CD4-positive, alpha-beta T cell treated with Interleukin-17A for 4 hours (primary cell): ENCODE measurements around the gene GLRB.
"Not testable (repeated sequence)": the region's sequence is repeated elsewhere in the genome, so short reads cannot be mapped to it uniquely, and the experiment has no call there.

Source experiments
- DNase-seq: peaks from one replicate; pipeline ENCODE4 v3.0.0-alpha.2; 2020; ENCODE audit warnings: mixed read lengths

The GLRB gene

DNA sequence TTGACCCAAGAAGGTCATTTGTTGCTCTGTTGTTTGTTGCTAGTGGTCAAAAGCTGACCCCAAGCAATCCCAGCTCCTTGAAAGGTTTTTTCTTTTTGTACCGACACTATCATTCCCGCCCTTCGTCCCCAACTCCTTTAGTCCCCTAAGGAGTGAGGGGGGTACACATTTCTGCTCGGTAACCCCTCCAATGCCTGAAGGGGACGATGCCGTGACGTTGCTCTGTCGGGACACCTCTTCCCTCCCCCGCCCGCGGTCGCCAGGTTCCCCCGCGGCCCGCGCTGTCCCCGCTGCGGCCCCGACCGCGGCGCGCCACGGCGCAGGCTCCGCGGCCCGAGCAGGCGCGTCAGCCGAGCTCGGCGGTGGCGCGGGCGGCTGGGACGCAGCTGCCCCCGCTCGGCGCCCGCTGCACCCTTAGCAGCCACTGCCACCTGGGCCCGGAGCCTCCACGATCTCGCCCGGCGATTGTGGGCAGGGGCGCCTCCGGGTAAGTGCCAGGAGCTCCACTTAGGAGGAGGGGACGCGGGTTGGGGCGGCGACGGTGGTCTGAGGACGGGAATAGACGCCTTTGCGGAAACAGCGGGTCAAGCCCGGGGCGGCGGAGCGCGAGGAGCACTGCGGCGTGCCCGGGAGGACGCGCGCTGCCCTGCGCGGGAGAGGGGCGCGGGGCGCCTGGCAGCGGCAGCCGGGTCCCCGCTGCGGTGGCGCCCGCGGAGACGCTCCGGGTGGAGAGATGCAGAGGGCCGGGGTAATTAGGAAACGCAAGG is at the start of gene GLRB:
TSS of gene GLRB (plus strand) at position 340 of the 767 bp plus-strand sequence. CDS start 1,875 bp downstream, outside the sequence.
- DNase-seq: no peak

DNA sequence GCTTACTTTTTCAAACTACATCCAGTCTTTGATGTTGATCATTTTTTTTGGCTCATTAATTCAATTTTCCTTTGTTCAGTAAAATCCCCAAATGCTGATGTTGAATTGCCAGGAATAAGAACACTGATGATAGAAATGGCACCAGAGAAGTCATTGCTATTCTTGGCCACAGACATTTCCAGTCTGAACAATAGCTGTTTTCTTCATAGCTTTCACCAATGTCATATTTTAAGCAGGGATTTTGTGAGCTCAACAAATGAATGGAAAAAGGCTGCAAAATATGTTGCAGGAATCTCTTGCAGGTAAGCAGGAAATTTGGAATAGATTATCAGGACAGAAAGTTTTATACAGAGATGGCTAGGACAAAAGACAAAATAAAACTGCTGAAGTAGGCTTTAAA is 40.5 kb upstream of the GLRB start:
- DNase-seq: no peak

DNA sequence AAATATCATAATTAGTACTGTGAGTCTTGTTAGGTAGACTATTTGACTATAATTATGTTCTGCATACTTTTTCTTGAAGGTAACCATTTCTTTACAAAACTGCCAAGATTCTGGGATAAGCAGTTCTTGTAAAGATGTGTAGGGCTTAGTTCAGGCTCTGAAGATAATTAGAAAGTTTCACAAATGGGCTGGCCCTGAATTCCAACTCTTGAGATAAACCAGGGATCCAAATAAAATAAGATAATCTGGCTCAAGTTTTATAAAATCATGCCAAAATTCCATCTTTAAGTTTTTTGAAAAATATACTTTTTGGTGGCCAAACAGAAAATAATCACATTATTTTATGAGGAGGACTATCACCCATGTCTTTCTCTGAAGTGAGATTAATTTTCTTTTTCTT is 35.5 kb upstream of the GLRB start:
- DNase-seq: no peak

DNA sequence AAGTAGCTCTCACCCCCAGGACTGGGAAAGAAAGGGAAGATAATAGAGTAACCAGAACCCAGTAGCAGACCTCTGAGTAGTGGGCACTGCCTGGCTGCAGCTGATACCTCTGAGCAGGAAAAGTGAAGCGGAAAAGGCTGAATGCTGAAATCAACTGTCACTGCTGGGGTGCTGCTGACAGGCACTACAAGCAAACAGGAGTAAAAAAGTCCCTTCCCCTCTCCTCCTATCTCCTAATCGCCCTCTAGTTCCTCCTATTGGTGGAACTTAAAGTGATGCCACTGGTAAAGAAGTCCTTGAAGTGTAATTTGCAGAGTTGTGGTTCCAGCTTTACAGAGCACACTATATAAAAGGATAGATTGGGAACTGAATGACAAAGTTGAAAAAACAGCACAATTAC is 32.8 kb upstream of the GLRB start:
- no peak for DNase-seq

DNA sequence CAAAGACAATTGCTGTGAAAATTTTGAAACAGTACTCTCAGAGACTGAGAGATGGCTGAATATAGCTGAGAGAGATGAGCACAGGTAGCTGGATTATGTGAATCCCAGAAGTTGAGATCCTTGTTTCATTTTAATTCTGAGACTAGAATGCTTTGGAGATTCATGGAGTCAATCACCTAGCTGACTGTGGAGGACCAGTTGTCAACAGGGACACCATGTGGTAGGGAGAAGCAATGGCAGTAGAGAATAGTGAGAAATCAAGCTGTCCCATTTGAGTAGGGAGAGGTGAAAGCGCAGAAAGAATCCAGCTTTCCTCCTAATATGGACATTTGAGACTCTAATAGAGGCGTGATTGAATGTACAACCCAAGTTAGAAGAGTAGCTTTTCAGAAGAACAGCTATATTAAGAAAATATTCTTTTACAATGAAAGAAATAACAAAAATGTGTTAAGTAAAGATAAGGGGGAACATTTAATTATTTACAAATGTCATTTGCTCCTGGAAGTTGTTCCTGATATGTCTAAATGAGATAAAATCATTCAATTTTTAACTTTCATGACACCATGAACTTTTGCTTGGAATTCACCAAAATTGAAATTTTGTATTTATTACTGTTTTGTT is 30.3 kb upstream of the GLRB start:
- no peak for DNase-seq

DNA sequence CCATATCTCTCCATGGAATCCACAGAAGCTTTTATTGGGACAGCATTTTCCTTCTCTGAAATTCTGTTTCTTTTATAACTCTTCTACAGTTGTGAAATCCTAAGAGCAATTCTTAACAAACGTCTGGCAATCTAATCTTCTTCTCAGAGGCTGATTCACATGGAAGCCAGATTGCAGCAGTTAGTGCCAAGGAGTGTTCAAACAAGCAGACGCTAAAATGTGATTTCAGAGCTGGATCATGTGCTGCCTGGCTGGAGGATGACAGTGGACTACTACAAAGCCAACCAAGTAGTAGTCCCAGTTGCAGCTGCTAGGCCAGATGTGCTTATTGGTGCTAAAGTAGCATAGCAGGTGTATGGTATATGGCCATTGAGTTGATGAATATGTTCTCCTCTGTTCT is 27.7 kb upstream of the GLRB start:
- no peak for DNase-seq

DNA sequence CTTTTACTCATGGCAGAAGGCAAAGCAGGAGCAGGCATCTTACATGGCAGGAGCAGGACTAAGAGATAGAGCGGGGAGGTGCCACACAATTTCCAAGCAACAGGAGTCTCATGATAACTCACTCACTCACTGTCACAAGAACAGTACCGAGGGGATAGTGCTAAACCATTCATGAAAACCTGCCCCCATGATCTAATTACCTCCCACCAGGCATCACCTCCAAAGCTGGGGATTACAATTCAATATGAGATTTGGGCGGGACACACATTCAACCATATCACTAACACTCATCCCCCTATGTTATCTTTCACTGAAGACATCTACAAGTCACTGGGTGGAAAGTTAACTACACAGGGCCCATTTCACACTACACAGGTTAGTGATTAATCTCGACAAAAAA is 25.4 kb upstream of the GLRB start:
- DNase-seq: no peak

DNA sequence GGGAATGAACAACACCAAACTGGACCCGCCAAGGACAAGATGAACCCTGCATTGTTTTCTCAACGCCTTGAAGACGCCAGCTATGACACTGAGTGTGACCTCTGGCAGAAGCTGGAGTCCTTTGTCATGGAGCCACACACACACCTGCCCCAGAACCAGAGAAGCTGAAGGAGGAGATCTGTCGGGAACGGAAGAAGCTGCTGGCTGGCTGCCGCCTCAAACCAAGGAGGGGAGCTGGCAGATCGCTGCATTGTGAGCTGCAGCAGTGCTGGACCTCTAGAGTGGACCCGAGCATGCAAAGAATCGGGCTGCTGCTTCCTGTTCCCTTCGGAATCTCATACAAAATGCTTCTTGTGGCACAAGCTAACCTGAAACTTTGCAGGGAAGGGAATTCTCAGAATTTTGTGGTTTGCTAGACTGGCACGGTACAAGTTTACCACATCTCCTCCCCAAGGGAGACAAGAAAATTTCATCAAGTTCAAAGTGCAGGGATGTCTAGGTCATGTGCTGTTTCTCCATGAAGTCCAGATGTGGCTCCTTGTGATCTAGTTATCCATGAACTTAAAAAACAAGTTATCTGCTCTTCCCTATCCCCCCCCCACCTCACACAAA is 23.4 kb upstream of the GLRB start:
- no peak for DNase-seq

DNA sequence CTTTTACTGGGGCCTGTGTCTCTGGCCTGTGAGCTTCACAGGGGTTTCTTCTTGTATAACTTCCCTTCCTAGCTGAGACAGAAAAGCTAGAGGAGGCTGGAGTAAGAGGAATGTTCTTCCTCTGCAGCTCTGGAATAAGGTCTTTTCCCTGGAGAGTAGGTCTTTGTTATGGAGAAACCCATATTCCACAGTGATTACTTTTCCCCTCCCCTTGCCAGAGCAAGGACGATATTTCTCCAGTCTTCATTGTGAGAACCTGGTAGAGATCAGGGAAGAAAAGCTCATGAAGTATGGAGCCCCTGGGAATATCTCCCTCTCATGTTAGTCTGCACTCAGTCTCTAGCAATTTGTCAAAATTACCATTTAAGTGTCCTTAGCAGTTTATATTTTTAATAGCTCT is 18.7 kb upstream of the GLRB start:
- no peak for DNase-seq

DNA sequence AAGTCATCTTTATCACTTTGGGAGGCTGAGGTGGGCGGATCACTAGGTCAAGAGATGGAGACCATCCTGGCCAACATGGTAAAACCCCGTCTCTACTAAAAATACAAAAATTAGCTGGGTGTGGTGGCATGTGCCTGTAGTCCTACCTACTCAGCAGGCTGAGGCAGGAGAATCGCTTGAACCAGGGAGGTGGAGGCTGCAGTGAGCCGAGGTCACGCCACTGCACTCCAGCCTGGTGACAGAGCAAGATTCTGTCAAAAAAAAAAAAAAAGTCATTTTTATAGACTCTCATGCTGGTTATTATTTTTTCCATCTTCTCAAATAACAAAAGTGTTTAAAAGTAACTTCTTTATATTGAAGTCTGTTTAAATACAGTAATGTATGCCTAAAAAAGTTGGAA is 17.1 kb upstream of the GLRB start:
- not testable (repeated sequence) for DNase-seq

DNA sequence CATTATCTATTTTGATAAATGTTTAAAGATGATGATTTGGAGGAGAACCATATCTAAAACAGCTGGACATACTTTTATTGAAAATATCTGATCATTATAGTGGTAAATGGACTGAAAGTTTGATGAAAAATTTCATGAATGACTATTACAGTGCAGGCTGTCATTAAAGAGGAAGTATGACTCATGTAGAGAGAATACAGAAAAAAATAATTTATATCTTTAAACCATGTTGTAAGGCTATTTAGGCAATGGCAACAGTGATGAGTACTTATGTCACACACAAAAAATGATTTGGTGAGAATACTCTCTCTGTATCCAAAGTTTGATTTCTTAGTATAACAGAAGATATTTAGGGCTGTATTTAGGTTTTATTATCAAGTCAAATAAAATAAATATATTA is 3.9 kb upstream of the GLRB start:
- no peak for DNase-seq

DNA sequence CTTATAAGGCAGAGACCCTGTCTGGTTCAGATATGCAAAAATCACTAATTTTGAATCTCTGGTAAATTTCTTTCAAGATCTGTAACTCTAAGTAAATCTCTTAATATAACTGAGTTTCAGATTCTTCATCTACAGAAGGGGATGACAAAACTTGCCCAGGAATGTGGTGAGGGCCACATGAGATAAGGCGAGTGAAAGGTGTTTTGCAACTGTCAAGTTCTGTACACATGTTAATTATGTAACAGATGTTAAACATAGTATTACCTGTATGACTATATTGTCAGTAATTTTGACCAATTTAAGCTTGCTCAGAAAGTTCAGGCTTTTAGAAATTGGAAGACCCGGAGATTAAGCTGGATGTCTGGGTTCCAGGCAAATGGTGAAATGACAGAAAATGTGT is 549 bp upstream of the GLRB start:
- DNase-seq: no peak

DNA sequence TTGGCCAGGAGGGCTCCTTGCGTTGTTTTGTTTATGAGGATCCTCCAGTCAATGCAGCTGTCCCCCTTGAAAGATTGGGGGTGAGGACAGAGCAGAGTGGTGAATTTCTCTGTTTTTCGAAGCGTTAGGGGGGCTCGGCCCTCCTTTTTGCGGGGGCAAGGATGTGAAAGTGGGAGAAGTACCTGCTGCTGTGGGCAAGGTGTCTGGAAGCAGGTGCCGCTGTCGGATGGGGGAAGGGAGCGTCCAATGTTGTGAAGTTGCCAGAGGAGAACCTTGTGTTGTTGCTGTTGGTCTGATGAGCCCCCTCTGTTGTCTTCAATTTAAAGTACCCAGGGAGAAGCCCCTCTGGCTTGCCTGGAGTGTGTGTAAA is 613 bp downstream of the GLRB start:
- DNase-seq: no peak

DNA sequence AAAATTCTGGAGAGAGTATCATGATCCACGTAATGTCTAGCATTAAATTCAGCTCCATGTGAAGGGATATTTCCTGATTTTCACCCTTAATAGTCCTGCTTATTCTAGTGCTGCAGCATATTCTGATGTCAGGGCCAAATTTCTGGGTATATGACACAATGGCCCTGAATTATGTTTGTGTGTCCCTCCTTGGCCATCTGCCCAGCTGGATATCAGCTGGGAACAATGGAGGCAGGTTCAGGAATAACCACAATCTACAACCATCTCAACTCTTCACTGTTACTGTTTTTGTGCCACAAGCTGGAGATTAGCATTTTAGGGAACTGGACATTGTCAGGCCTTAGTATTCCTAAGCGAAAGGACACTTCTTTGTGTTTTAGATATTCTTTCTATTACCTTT is 3.5 kb downstream of the GLRB start:
- DNase-seq: no peak

DNA sequence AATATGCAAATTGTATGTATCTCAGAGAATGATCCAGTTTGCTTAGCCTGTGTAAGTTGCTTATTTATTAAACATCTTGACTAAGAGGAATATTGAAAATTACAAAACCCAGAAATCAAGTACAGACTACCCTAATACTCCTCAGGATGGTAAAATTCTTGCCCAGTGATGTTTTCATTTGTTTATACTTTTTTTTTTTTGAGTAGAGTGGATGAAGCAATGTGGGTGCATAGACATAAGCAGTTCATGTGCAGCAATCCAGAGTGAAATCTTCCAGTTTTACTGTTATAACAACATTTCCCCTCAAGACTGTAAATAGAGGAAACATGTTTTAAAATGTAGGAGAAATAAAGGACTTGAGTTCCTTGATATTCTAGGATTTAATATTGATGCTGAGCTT is 4.7 kb downstream of the GLRB start:
- DNase-seq: no peak

DNA sequence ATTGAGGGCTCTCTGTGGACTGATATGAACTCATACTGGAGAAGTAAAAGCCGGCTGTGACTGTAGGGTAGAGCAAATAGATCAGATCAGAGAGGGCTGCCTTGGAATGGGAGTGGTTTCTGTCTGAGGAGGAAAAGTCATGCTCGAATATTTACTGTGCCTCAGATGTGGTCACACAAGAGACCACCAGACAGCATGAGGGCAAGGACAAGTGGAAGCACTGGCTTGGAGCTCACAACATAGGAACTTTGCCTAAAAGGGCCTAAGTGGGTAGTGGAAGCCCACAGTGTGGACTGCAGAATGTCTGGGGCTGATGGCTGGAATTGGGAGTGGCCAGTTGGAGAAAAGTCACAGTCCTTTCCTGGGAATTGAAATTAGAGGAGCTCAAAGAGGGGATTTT is 19.8 kb downstream of the GLRB start:
- DNase-seq: no peak

DNA sequence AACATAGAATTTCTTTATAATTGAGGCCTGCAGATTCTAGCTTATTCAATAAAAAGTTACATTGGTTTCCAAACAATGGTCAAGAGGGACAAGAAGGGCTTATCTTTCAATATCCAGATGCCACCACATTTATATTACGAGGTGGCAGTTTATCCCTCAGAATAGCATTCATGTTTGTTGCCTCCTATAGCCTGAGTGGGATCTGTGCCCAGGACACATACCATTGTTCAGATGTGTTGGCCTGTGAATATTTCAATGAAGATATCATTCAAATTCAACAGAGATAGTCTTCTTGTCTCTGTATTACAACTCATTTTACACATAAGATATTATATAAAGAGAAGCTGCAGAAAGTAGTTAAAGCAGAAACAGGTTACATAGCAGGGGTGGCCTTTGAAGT is 20.5 kb downstream of the GLRB start:
- DNase-seq: no peak

DNA sequence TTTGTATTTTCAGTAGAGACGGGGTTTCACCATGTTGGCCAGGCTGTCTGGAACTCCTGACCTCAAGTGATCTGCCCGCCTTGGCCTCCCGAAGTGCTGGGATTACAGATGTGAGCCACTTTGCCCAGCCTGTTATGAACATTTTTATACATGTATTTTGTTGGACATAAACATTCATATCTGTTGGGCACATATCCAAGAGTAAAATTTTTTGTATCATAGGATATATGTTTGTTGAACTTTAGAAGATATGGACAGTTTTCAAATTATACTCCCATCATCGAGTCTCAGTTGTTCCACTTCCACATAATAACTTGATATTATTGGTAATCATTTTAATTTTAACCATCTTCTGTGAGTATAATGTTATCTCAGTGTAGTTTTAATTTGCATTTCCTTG is 23.6 kb downstream of the GLRB start:
- DNase-seq: no peak

DNA sequence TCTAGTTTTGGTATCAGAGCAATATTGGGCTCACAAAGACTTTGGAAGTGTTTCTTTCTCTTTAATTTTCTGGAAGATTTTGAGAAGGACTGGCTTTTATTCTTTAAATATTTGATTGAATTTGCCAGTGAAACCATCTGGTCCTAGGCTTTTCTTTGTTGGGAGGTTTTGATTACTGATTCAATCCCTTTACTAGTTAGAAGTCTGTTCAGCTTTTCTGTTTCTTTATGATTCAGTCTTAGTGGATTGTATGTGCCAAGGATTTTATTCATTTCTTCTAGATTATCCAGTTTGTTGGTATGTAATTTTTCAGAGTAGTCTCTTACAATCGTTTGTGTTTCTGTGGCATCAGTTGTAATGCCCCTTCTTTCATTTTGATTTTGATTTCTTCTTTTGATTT is 28.6 kb downstream of the GLRB start:
- DNase-seq: no peak

DNA sequence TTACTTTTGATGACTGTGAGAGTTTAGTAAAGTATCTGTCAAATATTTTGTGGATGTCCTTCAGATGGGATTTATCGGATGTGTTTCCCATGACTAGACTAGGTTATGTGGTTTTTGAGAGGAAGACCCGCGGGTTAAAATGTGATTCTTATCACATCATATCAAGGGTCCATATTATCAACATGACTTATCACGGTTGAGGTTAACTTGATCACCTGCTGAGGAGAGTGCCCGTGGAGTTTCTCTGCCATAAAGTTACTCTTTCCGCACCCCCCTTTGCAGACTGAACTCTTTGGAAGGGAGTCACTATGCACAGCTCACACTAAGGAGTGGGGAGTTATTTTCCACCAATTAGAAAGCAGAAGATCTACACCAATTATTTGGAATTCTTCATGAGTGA is 38.7 kb downstream of the GLRB start:
- no peak for DNase-seq

DNA sequence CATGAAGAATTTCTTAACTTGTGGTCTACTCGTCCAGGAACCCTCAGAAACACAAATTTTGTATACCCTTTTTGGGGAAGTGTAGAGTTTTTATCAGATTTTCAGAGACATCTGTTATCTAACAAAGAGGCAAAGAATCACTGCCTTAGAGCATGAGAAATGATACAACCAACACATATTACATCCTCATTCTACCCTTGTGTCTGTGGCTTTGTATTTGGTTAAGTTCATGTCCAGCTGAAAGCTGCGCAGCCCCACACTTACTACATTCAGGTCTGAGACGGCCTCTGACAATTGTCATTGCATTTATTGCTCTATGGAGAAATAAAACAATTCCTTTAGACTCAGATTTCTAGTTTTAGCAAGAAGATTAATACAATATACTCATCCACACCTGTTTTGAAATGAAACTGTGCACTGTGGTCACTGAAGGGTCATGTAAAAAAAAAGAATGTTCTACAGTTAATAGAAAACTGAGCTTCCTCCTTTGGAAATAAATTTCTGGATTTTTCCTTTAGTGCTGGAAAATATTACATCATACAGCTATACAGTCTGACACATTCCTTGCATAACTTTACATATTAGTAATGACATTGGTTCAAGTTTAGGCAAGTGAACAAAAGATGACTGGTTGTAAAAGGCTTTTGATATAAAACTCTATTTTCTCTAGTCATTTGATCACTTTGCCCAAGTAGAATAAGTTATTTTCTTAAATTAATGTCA is 39.8 kb downstream of the GLRB start:
- no peak for DNase-seq

DNA sequence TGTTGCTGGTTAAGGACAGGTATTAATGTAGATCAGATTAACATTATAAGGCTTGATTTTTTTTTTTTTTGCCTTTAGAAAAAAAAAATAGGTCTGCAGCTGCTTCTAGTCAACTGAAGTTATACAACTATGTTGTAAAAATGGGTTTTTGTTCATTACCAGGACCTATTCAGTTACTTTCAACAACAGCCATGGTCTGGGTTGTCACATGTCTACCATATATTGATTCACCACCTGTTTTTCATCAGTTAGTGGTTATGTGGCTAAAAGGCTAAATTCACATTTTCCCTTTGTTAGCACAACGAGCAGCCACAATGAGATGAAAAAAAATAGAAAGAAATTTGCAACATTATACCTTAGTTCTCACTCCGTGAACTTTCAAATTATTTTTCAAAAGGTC is 45.5 kb downstream of the GLRB start:
- no peak for DNase-seq

DNA sequence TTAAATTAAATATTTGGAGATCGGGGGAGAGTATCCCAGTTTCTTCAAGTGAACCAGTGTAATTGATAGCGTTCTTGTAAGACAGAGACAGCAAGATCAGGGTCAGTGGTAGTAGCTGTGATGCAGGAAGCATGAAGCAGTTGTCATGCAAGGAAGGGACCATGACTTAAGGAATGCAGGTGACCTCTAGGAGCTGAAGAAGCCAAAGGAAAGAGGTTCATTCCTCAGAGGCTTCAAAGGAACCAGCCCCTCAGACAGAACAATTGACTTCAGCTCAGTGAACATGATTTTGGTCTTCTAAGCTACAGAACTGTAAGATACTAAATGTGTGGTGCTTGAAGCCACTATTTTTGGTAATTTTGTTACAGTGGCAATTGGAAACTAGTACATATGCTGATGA is 51.6 kb downstream of the GLRB start:
- no peak for DNase-seq

DNA sequence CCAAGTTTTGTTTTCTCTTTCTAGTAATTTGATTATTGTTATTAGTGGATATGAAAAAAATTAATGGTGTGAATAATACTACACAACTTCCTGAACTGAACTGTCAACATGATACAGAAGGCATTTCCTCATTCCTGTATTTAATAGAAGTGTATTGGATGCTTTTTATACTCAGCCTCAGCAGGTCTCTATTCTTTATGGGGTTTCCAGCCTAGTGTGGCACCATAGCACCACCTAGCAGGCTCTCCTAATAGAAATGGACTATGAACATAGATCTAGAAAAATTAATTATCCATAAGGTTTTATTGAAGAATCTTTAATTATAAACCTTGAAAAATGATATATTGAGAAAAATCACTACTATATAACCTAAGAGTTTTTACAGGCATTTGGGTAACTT is 52.4 kb downstream of the GLRB start:
- no peak for DNase-seq
